AG09319 (cell line): Measurements from ENCODE around the gene CTH.
"Not testable (repeated sequence)": the region's sequence is repeated elsewhere in the genome, so short reads cannot be mapped to it uniquely, and the experiment has no call there.

Source experiments
- DNase-seq: peaks from one replicate; pipeline ENCODE4 v3.0.0-alpha.2; 2010; ENCODE audit warnings: low read depth; ENCODE audit errors: extremely low read depth
- CTCF ChIP-seq: IDR thresholded peaks from 2 replicates; pipeline ENCODE4 v1.5.1; 2011; ENCODE audit warnings: low read depth, mild to moderate bottlenecking, inconsistent platforms, low read length, moderate library complexity

The CTH gene

GRCh38 chr1:70410604-70411359, at the start of gene CTH:
Gene CTH, plus strand, starts transcription at chr1:70411268. Its CDS starts 148 bp downstream, at chr1:70411416.
- no peak for TF ChIP-seq CTCF
- DNase-seq, result peak; percentile 85

GRCh38 chr1:70361727-70362398, 49.2 kb upstream of the CTH start:
- no peak for TF ChIP-seq CTCF
- peak; percentile 12 for DNase-seq

GRCh38 chr1:70364439-70364838, 46.6 kb upstream of the CTH start:
- no peak for DNase-seq
- TF ChIP-seq CTCF, result no peak

GRCh38 chr1:70366425-70366952, 44.6 kb upstream of the CTH start:
- not testable (repeated sequence) for DNase-seq

GRCh38 chr1:70366997-70367396, 44.1 kb upstream of the CTH start:
- not testable (repeated sequence) for DNase-seq

GRCh38 chr1:70367397-70367796, 43.7 kb upstream of the CTH start:
- not testable (repeated sequence) for DNase-seq

- DNase-seq, result not testable (repeated sequence)
Measured at GRCh38 chr1:70371586-70371985, 39.5 kb upstream of the CTH start.

- no peak for TF ChIP-seq CTCF
Measured at GRCh38 chr1:70372426-70372825, 38.6 kb upstream of the CTH start.

GRCh38 chr1:70373580-70373979, 37.5 kb upstream of the CTH start:
- DNase-seq, result not testable (repeated sequence)

More at GRCh38 chr1:70372426-70372825, 38.6 kb upstream of the CTH start:
- no peak for DNase-seq

- no peak for TF ChIP-seq CTCF
- DNase-seq, result no peak
Measured at GRCh38 chr1:70376196-70376595, 34.9 kb upstream of the CTH start.
